AG10803 (cell line): ENCODE results near the gene ZNF492.

Source experiments
- DNase-seq: peaks from one replicate; pipeline ENCODE4 v3.0.0; 2010; ENCODE audit warnings: low read depth
- H3K4me3 ChIP-seq: 2 replicates; pipeline ENCODE4 v1.5.1; 2011; ENCODE audit warnings: mild to moderate bottlenecking, low read length, control low read depth
- CTCF ChIP-seq: conservative IDR thresholded peaks from 2 replicates; pipeline ENCODE4 v1.5.1; 2011; ENCODE audit warnings: mild to moderate bottlenecking, low read length, control low read depth, inconsistent platforms

Gene ZNF492

GRCh38 chr19:22633706-22634449 lies at the start of gene ZNF492:
Gene ZNF492, plus strand, starts transcription at chr19:22634324. Its CDS starts 19,076 bp downstream, at chr19:22653400.
- peak within 1 kb of the TSS; percentile 75 for H3K4me3 ChIP-seq
- peak; percentile 89 for DNase-seq

GRCh38 chr19:22595422-22595821 lies 38.7 kb upstream of the ZNF492 start:
- no peak for TF ChIP-seq CTCF
- H3K4me3 ChIP-seq = no peak overlapping the region
- no peak for DNase-seq

- no peak for DNase-seq
- no peak overlapping the region for H3K4me3 ChIP-seq
- TF ChIP-seq CTCF = no peak
Measured at GRCh38 chr19:22595918-22596341, 38.2 kb upstream of the ZNF492 start.

GRCh38 chr19:22600690-22601648 lies 33.2 kb upstream of the ZNF492 start:
- DNase-seq = no peak
- no peak for TF ChIP-seq CTCF

GRCh38 chr19:22601906-22602630 lies 32.1 kb upstream of the ZNF492 start:
- no peak overlapping the region for H3K4me3 ChIP-seq
- no peak for TF ChIP-seq CTCF
- no peak for DNase-seq

More at GRCh38 chr19:22600690-22601648, 33.2 kb upstream of the ZNF492 start:
- no peak overlapping the region for H3K4me3 ChIP-seq

- no peak for TF ChIP-seq CTCF
- no peak overlapping the region for H3K4me3 ChIP-seq
- DNase-seq = no peak
Measured at GRCh38 chr19:22602631-22603272, 31.4 kb upstream of the ZNF492 start.
